ENCODE measurements around the gene TNK2.
"Not testable (repeated sequence)": the region's sequence is repeated elsewhere in the genome, so short reads cannot be mapped to it uniquely, and the experiment has no call there.

Gene TNK2

GRCh38 chr3:195883160-195883559 is 25.2 kb downstream of the TNK2 start:
- no peak for DNase-seq

GRCh38 chr3:195882002-195882441 is 26.3 kb downstream of the TNK2 start:
- DNase-seq: no peak

- DNase-seq: no peak
Observed at GRCh38 chr3:195881276-195881988, 26.9 kb downstream of the TNK2 start.

- no peak for DNase-seq
Observed at GRCh38 chr3:195880037-195880431, 28.3 kb downstream of the TNK2 start.

- DNase-seq: no peak
Observed at GRCh38 chr3:195879416-195880036, 28.8 kb downstream of the TNK2 start.

- DNase-seq: no peak
Observed at GRCh38 chr3:195878424-195879274, 29.7 kb downstream of the TNK2 start.

GRCh38 chr3:195877767-195878423 is 30.5 kb downstream of the TNK2 start:
- no peak for DNase-seq

GRCh38 chr3:195877136-195877715 is 31.1 kb downstream of the TNK2 start:
- no peak for DNase-seq

GRCh38 chr3:195876297-195877064 is 31.9 kb downstream of the TNK2 start:
- peak; percentile 79 for DNase-seq

GRCh38 chr3:195875482-195876236 is 32.7 kb downstream of the TNK2 start:
- no peak for DNase-seq

GRCh38 chr3:195873971-195874370 is 34.4 kb downstream of the TNK2 start:
- no peak for DNase-seq

- DNase-seq: no peak
Observed at GRCh38 chr3:195873281-195873887, 35.0 kb downstream of the TNK2 start.

GRCh38 chr3:195872800-195873199 is 35.6 kb downstream of the TNK2 start:
- no peak for DNase-seq

- DNase-seq: no peak
Observed at GRCh38 chr3:195872097-195872496, 36.3 kb downstream of the TNK2 start.

GRCh38 chr3:195871686-195872085 is 36.7 kb downstream of the TNK2 start:
- not testable (repeated sequence) for DNase-seq

- no peak for DNase-seq
Observed at GRCh38 chr3:195870937-195871336, 37.4 kb downstream of the TNK2 start.

GRCh38 chr3:195870442-195870841 is 37.9 kb downstream of the TNK2 start:
- DNase-seq: no peak

- no peak for DNase-seq
Observed at GRCh38 chr3:195869413-195870001, 38.8 kb downstream of the TNK2 start.

- no peak for DNase-seq
Observed at GRCh38 chr3:195868866-195869412, 39.4 kb downstream of the TNK2 start.

GRCh38 chr3:195868336-195868865 is 40.0 kb downstream of the TNK2 start:
- no peak for DNase-seq

All from activated effector memory CD4-positive, alpha-beta T cell treated with anti-CD3 and anti-CD28 coated beads, Interleukin-2, amount 50 U/mL, for 16 hours (primary cell).